KMS-11 (cell line): ENCODE measurements around the gene ZBTB40.
A peak's percentile ranks its signal among the peaks of the same experiment; 100 is the strongest.

Experiments used
- H2AFZ ChIP-seq: fragments of 200-600 bp; sonication (generic); 2 replicates; pipeline ENCODE4 v1.6.1; 2016; ENCODE audit warnings: antibody characterized with exemption, mixed run types, low read depth
- H3K27ac ChIP-seq: fragments of 200-600 bp; sonication (generic); 2 replicates; pipeline ENCODE4 v1.6.1; 2016; ENCODE audit warnings: mild to moderate bottlenecking, mixed run types
- H3K27me3 ChIP-seq: fragments of 200-600 bp; sonication (generic); 2 replicates; pipeline ENCODE4 v1.6.1; 2017; ENCODE audit warnings: mild to moderate bottlenecking, low read depth, mixed run types, moderate library complexity; ENCODE audit not compliant: insufficient read depth
- H3K36me3 ChIP-seq: fragments of 200-600 bp; sonication (generic); 2 replicates; pipeline ENCODE4 v1.6.1; 2017; ENCODE audit warnings: mild to moderate bottlenecking, mixed run types; ENCODE audit not compliant: insufficient read depth
- H3K4me1 ChIP-seq: fragments of 200-600 bp; sonication (generic); 2 replicates; pipeline ENCODE4 v1.6.1; 2016; ENCODE audit warnings: mild to moderate bottlenecking, low read depth, mixed run types; ENCODE audit not compliant: poor library complexity, severe bottlenecking
- H3K4me2 ChIP-seq: fragments of 200-600 bp; sonication (generic); 2 replicates; pipeline ENCODE4 v1.7.0; 2016; ENCODE audit warnings: mild to moderate bottlenecking, mixed run types
- H3K4me3 ChIP-seq: fragments of 200-600 bp; sonication (generic); IDR thresholded peaks from 2 replicates; pipeline ENCODE4 v1.6.1; 2017; ENCODE audit warnings: low read depth, low read length, mixed read lengths; ENCODE audit not compliant: insufficient read depth
- H3K79me2 ChIP-seq: fragments of 200-600 bp; sonication (generic); 2 replicates; pipeline ENCODE4 v1.6.1; 2016; ENCODE audit warnings: low read depth, mixed run types; ENCODE audit not compliant: insufficient read depth
- H3K9ac ChIP-seq: fragments of 200-600 bp; sonication (generic); 2 replicates; pipeline ENCODE4 v1.6.1; 2016; ENCODE audit warnings: mild to moderate bottlenecking, mixed run types
- H4K20me1 ChIP-seq: fragments of 200-600 bp; sonication (generic); 2 replicates; pipeline ENCODE4 v1.6.1; 2016; ENCODE audit warnings: mild to moderate bottlenecking, mixed run types; ENCODE audit not compliant: insufficient read depth
- CTCF ChIP-seq: fragments of 200-600 bp; sonication (generic); conservative IDR thresholded peaks from 2 replicates; pipeline ENCODE4 v1.6.1; 2017; ENCODE audit warnings: low read depth, mild to moderate bottlenecking, antibody characterized with exemption, low read length, moderate library complexity, mixed read lengths

Gene ZBTB40

GRCh38 chr1:22447621-22448111 lies 4.0 kb upstream of the ZBTB40 start:
- Histone ChIP-seq H3K4me2 (no peak overlapping the region), H3K27ac (no peak overlapping the region), H3K9ac (no peak overlapping the region), H3K4me1 (no peaks in the 10 kb centered on the region), H3K36me3 (no peaks in the 10 kb centered on the region), H3K79me2 (no peaks in the 10 kb centered on the region; the same call in 1 of the 2 replicates), H3K27me3 (no peaks in the 10 kb centered on the region), H4K20me1 (no peaks in the 10 kb centered on the region), H3K4me3 (no peak overlapping the region), H2AFZ (no peak overlapping the region)
- TF ChIP-seq CTCF, result no peak

GRCh38 chr1:22449636-22450035 lies 2.0 kb upstream of the ZBTB40 start:
- no peak overlapping the region for H3K9ac ChIP-seq
- no peaks in the 10 kb centered on the region for H3K36me3 ChIP-seq
- no peak overlapping the region for H3K27ac ChIP-seq
- no peak overlapping the region for H3K4me2 ChIP-seq
- no peak for TF ChIP-seq CTCF
- H3K4me3 ChIP-seq, result no peak overlapping the region
- no peak overlapping the region for H2AFZ ChIP-seq
- H4K20me1 ChIP-seq, result no peaks in the 10 kb centered on the region
- H3K4me1 ChIP-seq, result no peaks in the 10 kb centered on the region
- peaks cover 5% of the 10 kb centered on the region; the same call in 1 of the 2 replicates for H3K79me2 ChIP-seq
- no peaks in the 10 kb centered on the region for H3K27me3 ChIP-seq

- no peak overlapping the region for H3K27ac ChIP-seq
- no peaks in the 10 kb centered on the region for H3K27me3 ChIP-seq
- no peak overlapping the region for H3K9ac ChIP-seq
- peak overlapping the region; percentile 97; the same call in 1 of the 2 replicates for H2AFZ ChIP-seq
- no peaks in the 10 kb centered on the region for H4K20me1 ChIP-seq
- no peak overlapping the region for H3K4me2 ChIP-seq
- H3K79me2 ChIP-seq, result peaks cover 5% of the 10 kb centered on the region; the same call in 1 of the 2 replicates
- no peaks in the 10 kb centered on the region for H3K4me1 ChIP-seq
- H3K4me3 ChIP-seq, result no peak overlapping the region
- no peaks in the 10 kb centered on the region for H3K36me3 ChIP-seq
- TF ChIP-seq CTCF, result no peak
Measured at GRCh38 chr1:22450351-22451021, 1.2 kb upstream of the ZBTB40 start.

- no peak for TF ChIP-seq CTCF
- peak overlapping the region; percentile 74 for H3K27ac ChIP-seq
- H3K4me2 ChIP-seq, result peak overlapping the region; percentile 87
- H3K36me3 ChIP-seq, result no peaks in the 10 kb centered on the region
- H3K79me2 ChIP-seq, result peaks cover 5% of the 10 kb centered on the region; the same call in 1 of the 2 replicates
- H3K4me3 ChIP-seq, result peak overlapping the region; percentile 26
- H3K27me3 ChIP-seq, result no peaks in the 10 kb centered on the region
- H2AFZ ChIP-seq, result peak overlapping the region; percentile 97
- no peaks in the 10 kb centered on the region for H4K20me1 ChIP-seq
- H3K9ac ChIP-seq, result peak overlapping the region; percentile 90
- H3K4me1 ChIP-seq, result no peaks in the 10 kb centered on the region
Measured at GRCh38 chr1:22452481-22452957, 868 bp downstream of the ZBTB40 start.
